Thyroid gland (tissue), 4 donors: Measurements from ENCODE around the gene IHH. TPM values are rescaled to one million over a fixed set of nuclear protein-coding genes. Genes with fewer than 3 reads are reported as not detected.

Experiments
- DNase-seq, 2 donors: peaks; one replicate each; pipeline ENCODE4 v3.0.0-alpha.2; 2019
- H3K27ac ChIP-seq, 3 donors: fragments of 200-600 bp; sonication (generic); 1 replicate in 2 of 3; 2 replicates in 1 of 3; pipeline ENCODE4 v1.5.1; 2016 to 2019; ENCODE audit warnings: mild to moderate bottlenecking in 1 of 3, moderate library complexity in 1 of 3
- H3K27me3 ChIP-seq: fragments of 200-600 bp; sonication (generic); one replicate; pipeline ENCODE4 v1.5.1; 2019
- H3K36me3 ChIP-seq, 2 donors: fragments of 200-600 bp; sonication (generic); one replicate each; pipeline ENCODE4 v1.5.1; 2016 to 2019
- H3K4me1 ChIP-seq, 2 donors: fragments of 200-600 bp; sonication (generic); one replicate each; pipeline ENCODE4 v1.5.1; 2017 to 2019
- H3K4me3 ChIP-seq, 3 donors: fragments of 200-600 bp; sonication (generic); replicated peaks in 1 of 3; 1 replicate in 2 of 3; 2 replicates in 1 of 3; pipeline ENCODE4 v1.5.1; 2016; ENCODE audit warnings: mild to moderate bottlenecking in 1 of 3
- H3K9me3 ChIP-seq: fragments of 200-600 bp; sonication (generic); one replicate; pipeline ENCODE4 v1.5.1; 2017
- CTCF ChIP-seq, 6 experiments: fragments of 200-600 bp in 3 of 6; fragments of 450-650 bp in 3 of 6; sonication (generic) in 3 of 6; IDR thresholded peaks; one replicate each; pipeline ENCODE4 v1.5.1; 2016 to 2019; ENCODE audit warnings: antibody characterized with exemption in 6 of 6, mild to moderate bottlenecking in 2 of 6, inconsistent platforms in 1 of 6, moderate library complexity in 1 of 6
- POLR2A ChIP-seq, 2 donors: fragments of 450-650 bp; IDR thresholded peaks; one replicate each; pipeline ENCODE4 v1.6.1; 2017; ENCODE audit warnings: antibody characterized with exemption in 2 of 2, mild to moderate bottlenecking in 2 of 2, moderate library complexity in 1 of 2
- WGBS, 2 donors: methylation state at CpG; one replicate each; pipeline ENCODE4 v1.1.5; 2017; 5-methylcytosine and 5-hydroxymethylcytosine counted together
- intact Hi-C: fragments of 100-400 bp; cut with DNase I; formaldehyde crosslinking; loops from one replicate; pipeline ENCODE4 v1.15.1; 2023
- total RNA-seq, 4 donors: library from RNA; depleted of rRNA; stranded (reverse); fragments of >200 nt; gene quantifications; one replicate each; pipeline ENCODE4 v1.2.3, GENCODE V29; 2016

The IHH gene
- total RNA-seq, 4 donors from 2014 or later, result 0.34 TPM; not detected in 3

DNA sequence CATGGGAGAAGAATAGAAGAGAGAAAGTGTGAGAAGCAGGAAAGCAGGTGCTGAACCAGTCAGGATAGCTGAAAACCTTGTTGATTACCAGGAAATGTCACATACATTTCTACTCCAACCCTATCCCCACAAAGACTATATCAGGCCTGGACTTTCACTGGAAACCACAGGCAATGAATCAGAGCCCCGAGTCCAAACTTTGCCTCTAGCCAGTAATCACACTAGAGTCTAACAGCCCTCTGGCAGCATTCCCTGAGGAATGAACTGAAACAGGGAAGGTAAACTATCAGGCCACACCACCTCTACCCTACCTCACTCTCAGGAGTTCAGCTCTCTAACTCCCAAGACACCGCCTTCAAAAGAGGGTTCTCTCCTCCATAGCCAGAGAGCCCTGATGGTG lies 18.7 kb upstream of the IHH start:
- H3K4me3 ChIP-seq, result no peak overlapping the region
- peak in 1 of 2 donors; percentile 22 for DNase-seq
- WGBS, 2 donors, result 61 to 78% methylated on average over 2 of the region's 2 CpGs
- no peaks in the 10 kb centered on the region for H3K9me3 ChIP-seq
- peaks cover 0 to 9% of the 10 kb centered on the region in 2 donors for H3K36me3 ChIP-seq
- no peak overlapping the region for H3K27ac ChIP-seq
- H3K4me1 ChIP-seq, result no peaks in the 10 kb centered on the region
- intact Hi-C loops, result no loop called here
- no peak for TF ChIP-seq POLR2A (IDR thresholded peaks at IDR 0.05)
- no peak for TF ChIP-seq CTCF (IDR thresholded peaks at IDR 0.05)
- no peaks in the 10 kb centered on the region for H3K27me3 ChIP-seq

- TF ChIP-seq CTCF (IDR thresholded peaks at IDR 0.05), result no peak
- TF ChIP-seq POLR2A (IDR thresholded peaks at IDR 0.05), result no peak
- WGBS, 2 donors, result 92 to 94% methylated on average over 4 of the region's 4 CpGs
- intact Hi-C loops, result no loop called here
- H3K9me3 ChIP-seq, result no peaks in the 10 kb centered on the region
- no peaks in the 10 kb centered on the region for H3K4me1 ChIP-seq
- DNase-seq, result no peak
- H3K27me3 ChIP-seq, result no peaks in the 10 kb centered on the region
- H3K4me3 ChIP-seq, result no peak overlapping the region
- H3K27ac ChIP-seq, result no peak overlapping the region
- peaks cover 0 to 9% of the 10 kb centered on the region in 2 donors for H3K36me3 ChIP-seq
Observed at GRCh38 chr2:219078951-219079350, 18.2 kb upstream of the IHH start.

DNA sequence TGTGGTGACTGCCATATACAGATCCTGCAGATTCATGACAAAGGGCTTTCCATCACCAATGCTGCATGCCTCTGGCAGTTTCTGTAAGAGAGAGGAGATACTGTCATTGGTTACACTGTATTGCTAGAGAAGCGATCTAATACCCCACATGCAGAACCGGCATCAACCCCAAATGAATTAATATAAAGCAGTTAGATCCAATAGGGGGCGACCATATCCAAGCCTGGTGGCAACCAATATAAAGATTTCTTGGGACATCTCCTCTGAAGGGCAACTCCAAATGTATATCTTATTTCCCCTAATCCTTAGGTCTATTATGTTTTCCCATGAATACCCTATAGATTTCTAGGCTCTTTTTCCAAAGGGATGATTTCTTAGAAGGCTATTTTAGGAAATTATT lies 17.4 kb upstream of the IHH start:
- Histone ChIP-seq H3K4me1 (no peaks in the 10 kb centered on the region), H3K9me3 (no peaks in the 10 kb centered on the region), H3K4me3 (no peak overlapping the region), H3K36me3 (peaks cover 0 to 9% of the 10 kb centered on the region in 2 donors), H3K27ac (no peak overlapping the region), H3K27me3 (no peaks in the 10 kb centered on the region)
- DNase-seq, result no peak
- intact Hi-C loops, result no loop called here
- WGBS, 2 donors, result 85 to 86% methylated on average over 3 of the region's 3 CpGs
- TF ChIP-seq CTCF (IDR thresholded peaks at IDR 0.05) (no peak), POLR2A (IDR thresholded peaks at IDR 0.05) (no peak)

DNA sequence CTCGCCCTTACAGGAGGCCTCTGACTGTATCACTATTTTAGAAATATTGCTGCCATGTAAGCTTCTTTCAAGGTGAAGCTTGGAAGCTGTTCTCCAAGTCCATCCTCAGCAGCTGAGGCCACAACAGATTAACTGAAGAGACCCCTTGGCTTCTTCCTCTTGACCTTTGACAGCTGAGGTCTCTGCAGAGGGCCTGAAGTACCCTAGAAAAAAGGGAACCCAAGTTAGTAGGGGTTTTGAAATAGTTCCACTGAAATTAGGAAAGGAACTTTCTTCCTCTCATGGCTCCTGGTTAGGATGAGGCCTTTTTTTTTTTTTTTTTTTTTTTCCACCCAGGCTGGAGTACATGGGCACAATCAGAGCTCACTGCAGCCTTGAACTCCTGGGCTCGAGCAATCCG lies 15.5 kb upstream of the IHH start:
- Histone ChIP-seq H3K4me3 (no peak overlapping the region), H3K36me3 (peaks cover 0 to 9% of the 10 kb centered on the region in 2 donors), H3K27ac (no peak overlapping the region), H3K27me3 (no peaks in the 10 kb centered on the region), H3K4me1 (no peaks in the 10 kb centered on the region), H3K9me3 (no peaks in the 10 kb centered on the region)
- no peak for TF ChIP-seq CTCF (IDR thresholded peaks at IDR 0.05)
- TF ChIP-seq POLR2A (IDR thresholded peaks at IDR 0.05), result no peak
- intact Hi-C loops, result no loop called here
- WGBS, 2 donors, result 91 to 95% methylated on average over 3 of the region's 3 CpGs
- no peak for DNase-seq

DNA sequence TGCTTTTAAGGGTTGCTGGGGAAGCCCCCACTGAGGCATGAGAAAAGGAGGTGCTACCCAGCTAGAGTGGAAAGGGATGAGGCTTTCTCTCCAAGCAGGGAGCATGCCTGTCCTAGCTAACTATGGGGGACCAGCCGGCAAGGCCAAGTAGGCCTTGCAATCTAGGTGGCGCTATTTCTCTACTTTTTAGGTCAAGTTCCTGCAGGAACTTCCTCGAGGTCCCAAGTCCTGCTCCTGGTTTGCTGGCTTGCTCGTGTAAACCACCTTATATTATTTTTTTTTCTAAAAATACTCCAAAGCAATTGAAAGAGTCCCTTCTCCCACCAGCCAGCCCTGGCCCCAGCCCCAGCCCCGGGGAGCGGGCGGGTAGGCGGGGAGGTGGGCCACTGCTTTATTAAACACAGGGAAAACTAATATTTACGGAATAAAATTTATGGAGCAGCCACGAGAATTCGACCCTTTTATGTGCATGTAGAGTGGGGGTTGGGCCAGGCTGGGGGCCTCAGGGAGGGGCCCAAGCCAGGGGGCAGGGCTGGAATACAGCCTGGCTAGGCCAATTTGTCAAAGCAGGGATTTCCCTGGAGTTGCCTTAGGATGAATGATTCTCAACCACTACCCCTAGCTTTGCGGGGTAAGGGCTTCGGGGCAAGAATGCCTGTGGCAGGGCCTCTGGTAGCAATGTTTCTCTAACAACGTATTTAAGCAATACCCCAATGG lies 12.8 kb upstream of the IHH start:
- no peaks in the 10 kb centered on the region for H3K4me1 ChIP-seq
- peak in 1 of 2 donors; percentile 9 for DNase-seq
- intact Hi-C loops, result no loop called here
- peaks cover 0 to 9% of the 10 kb centered on the region in 2 donors for H3K36me3 ChIP-seq
- no peak overlapping the region for H3K27ac ChIP-seq
- H3K9me3 ChIP-seq, result no peaks in the 10 kb centered on the region
- no peak overlapping the region for H3K4me3 ChIP-seq
- no peak for TF ChIP-seq POLR2A (IDR thresholded peaks at IDR 0.05)
- peak in 3 of 6 experiments; percentile 14 to 47 (median 25) for TF ChIP-seq CTCF (IDR thresholded peaks at IDR 0.05)
- 53 to 55% methylated on average over 14 of the region's 14 CpGs for WGBS, 2 donors
- H3K27me3 ChIP-seq, result no peaks in the 10 kb centered on the region
